Endothelial cell (in vitro differentiated cells): Measurements from ENCODE around the gene DNAJA3. TPM values are rescaled to one million over a fixed set of nuclear protein-coding genes. Genes with fewer than 3 reads are reported as not detected.

ENCODE experiments used
- DNase-seq: peaks from one replicate; pipeline ENCODE4 v3.0.0; 2021; ENCODE audit warnings: low spot score
- H3K27ac Mint-ChIP-seq: one replicate; pipeline ENCODE4 v1.8.0; 2021; ENCODE audit warnings: mixed read lengths, inconsistent platforms; ENCODE audit not compliant: unreplicated experiment
- H3K27me3 Mint-ChIP-seq: one replicate; pipeline ENCODE4 v1.8.0; 2021; ENCODE audit warnings: mild to moderate bottlenecking, moderate library complexity, mixed read lengths, inconsistent platforms; ENCODE audit not compliant: unreplicated experiment
- H3K36me3 Mint-ChIP-seq: one replicate; pipeline ENCODE4 v1.8.0; 2021; ENCODE audit warnings: mild to moderate bottlenecking, low read depth, mixed read lengths, inconsistent platforms; ENCODE audit not compliant: unreplicated experiment
- H3K4me1 Mint-ChIP-seq: one replicate; pipeline ENCODE4 v1.8.0; 2021; ENCODE audit warnings: mild to moderate bottlenecking, mixed read lengths, inconsistent platforms; ENCODE audit not compliant: unreplicated experiment
- H3K4me3 Mint-ChIP-seq: one replicate; pipeline ENCODE4 v1.8.0; 2021; ENCODE audit warnings: mild to moderate bottlenecking, mixed read lengths, inconsistent platforms; ENCODE audit not compliant: unreplicated experiment
- H3K9me3 Mint-ChIP-seq: one replicate; pipeline ENCODE4 v1.8.0; 2021; ENCODE audit warnings: mixed read lengths, inconsistent platforms; ENCODE audit not compliant: unreplicated experiment
- CTCF ChIP-seq: fragments of 200-600 bp; sonication (generic); IDR thresholded peaks from one replicate; pipeline ENCODE4 v1.5.0; 2021; ENCODE audit warnings: antibody characterized with exemption; ENCODE audit not compliant: unreplicated experiment
- long read RNA-seq: library from polyadenylated mRNA; unstranded; transcript quantifications from one replicate; pipeline ENCODE4 v2.0.0, GENCODE V29; 2020; ENCODE audit not compliant: unreplicated experiment
- total RNA-seq: library from RNA; stranded (reverse); fragmentation: NEBNext Ultra II Directional; extraction: Animal tissue kit (Norgen Biotek cat#: 25700); gene quantifications from one replicate; pipeline ENCODE4 v1.2.1, GENCODE V29; 2021; ENCODE audit not compliant: unreplicated experiment

Gene DNAJA3
- 32.0 TPM for total RNA-seq
- long read RNA-seq, transcript DNAJA3-202 (11 exons, 2,591 nt): major isoform, 12 of 19 reads
- long read RNA-seq, partial matches to known transcripts: 0 of 19 reads
- long read RNA-seq, other reads (novel, unspliced or antisense): 4 of 19 reads

- no peak for TF ChIP-seq CTCF
- H3K27me3 Mint-ChIP-seq: peaks cover 16% of the 10 kb centered on the region
- peaks cover 5% of the 10 kb centered on the region for H3K36me3 Mint-ChIP-seq
- H3K9me3 Mint-ChIP-seq: no peaks in the 10 kb centered on the region
- H3K27ac Mint-ChIP-seq: peak within 1 kb of the TSS; percentile 97
- H3K4me1 Mint-ChIP-seq: peaks cover 21% of the 10 kb centered on the region
- peak; percentile 94 for DNase-seq
- H3K4me3 Mint-ChIP-seq: peak within 1 kb of the TSS; percentile 99
These were observed at the start of gene DNAJA3 for GRCh38 chr16:4425378-4426020. Gene DNAJA3, plus strand, starts transcription at chr16:4425868. Its CDS starts 14 bp downstream, at chr16:4425882.

- H3K27ac Mint-ChIP-seq: no peak overlapping the region
- no peaks in the 10 kb centered on the region for H3K9me3 Mint-ChIP-seq
- H3K27me3 Mint-ChIP-seq: peaks cover 7% of the 10 kb centered on the region
- no peak overlapping the region for H3K4me3 Mint-ChIP-seq
- H3K4me1 Mint-ChIP-seq: peaks cover 18% of the 10 kb centered on the region
- no peak for TF ChIP-seq CTCF
- DNase-seq: no peak
- no peaks in the 10 kb centered on the region for H3K36me3 Mint-ChIP-seq
These were observed 49.4 kb upstream of the DNAJA3 start for GRCh38 chr16:4376126-4376892.

- no peaks in the 10 kb centered on the region for H3K9me3 Mint-ChIP-seq
- H3K27me3 Mint-ChIP-seq: peaks cover 7% of the 10 kb centered on the region
- no peak overlapping the region for H3K4me3 Mint-ChIP-seq
- no peak for TF ChIP-seq CTCF
- no peak overlapping the region for H3K27ac Mint-ChIP-seq
- DNase-seq: no peak
- H3K36me3 Mint-ChIP-seq: no peaks in the 10 kb centered on the region
- H3K4me1 Mint-ChIP-seq: peaks cover 18% of the 10 kb centered on the region
These were observed 48.6 kb upstream of the DNAJA3 start for GRCh38 chr16:4376893-4377572.

GRCh38 chr16:4377573-4378154, 48.0 kb upstream of the DNAJA3 start:
- peaks cover 7% of the 10 kb centered on the region for H3K27me3 Mint-ChIP-seq
- no peaks in the 10 kb centered on the region for H3K9me3 Mint-ChIP-seq
- H3K27ac Mint-ChIP-seq: peak overlapping the region; percentile 53
- DNase-seq: no peak
- H3K4me3 Mint-ChIP-seq: peak overlapping the region; percentile 57
- no peak for TF ChIP-seq CTCF
- no peaks in the 10 kb centered on the region for H3K36me3 Mint-ChIP-seq
- H3K4me1 Mint-ChIP-seq: peaks cover 18% of the 10 kb centered on the region
